Fibroblast of upper back skin (primary cell): Measurements from ENCODE around the gene ZNF546.
"Not testable (repeated sequence)": the region's sequence is repeated elsewhere in the genome, so short reads cannot be mapped to it uniquely, and the experiment has no call there.

ENCODE experiments used
- DNase-seq: peaks from one replicate; pipeline ENCODE4 v3.0.0-alpha.2; 2013

Gene ZNF546

GRCh38 chr19:39987167-39987566 is 9.7 kb upstream of the ZNF546 start:
- no peak for DNase-seq

DNA sequence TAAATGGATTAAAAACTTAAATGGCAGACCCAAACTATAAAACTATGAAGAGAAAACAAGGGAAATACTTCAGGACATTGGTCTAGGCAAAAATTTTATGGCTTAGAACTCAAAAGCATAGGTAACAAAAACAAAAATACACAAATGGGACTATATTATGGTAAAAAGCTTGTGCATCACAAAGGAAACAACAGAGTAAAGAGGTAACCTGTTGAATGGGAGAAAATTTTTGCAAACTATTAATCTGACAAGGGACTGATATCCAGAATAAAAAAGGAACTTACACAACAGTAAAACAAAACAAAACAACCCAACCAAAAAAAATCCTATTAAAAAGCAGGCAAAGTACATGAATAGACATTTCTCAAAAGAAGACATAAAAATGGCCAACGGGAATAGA is 9.3 kb upstream of the ZNF546 start:
- no peak for DNase-seq

- DNase-seq = no peak
Measured at GRCh38 chr19:39993605-39994004, 3.3 kb upstream of the ZNF546 start.

DNA sequence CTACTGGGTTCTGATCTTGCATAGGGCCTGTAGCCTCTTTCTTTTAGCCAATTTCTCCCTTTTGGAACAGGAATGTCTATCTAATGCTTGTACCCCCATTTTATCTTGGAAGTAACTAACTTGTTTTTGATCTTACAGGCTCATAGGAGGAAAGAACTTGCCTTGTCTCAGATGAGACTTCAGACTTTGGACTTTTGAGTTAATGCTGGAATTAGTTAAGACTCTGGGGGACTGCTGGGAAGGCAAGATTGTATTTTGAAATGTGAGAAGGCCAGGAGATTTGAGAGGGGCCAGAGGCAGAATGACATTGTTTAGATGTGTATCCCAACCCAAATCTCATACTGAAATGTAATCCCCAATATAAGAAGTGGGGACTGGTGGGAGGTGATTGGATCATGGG is 2.5 kb upstream of the ZNF546 start:
- DNase-seq = no peak

GRCh38 chr19:39995794-39996193 is 1.1 kb upstream of the ZNF546 start:
- no peak for DNase-seq

GRCh38 chr19:39996218-39996810 is 546 bp upstream of the ZNF546 start:
- DNase-seq = peak; percentile 54

DNA sequence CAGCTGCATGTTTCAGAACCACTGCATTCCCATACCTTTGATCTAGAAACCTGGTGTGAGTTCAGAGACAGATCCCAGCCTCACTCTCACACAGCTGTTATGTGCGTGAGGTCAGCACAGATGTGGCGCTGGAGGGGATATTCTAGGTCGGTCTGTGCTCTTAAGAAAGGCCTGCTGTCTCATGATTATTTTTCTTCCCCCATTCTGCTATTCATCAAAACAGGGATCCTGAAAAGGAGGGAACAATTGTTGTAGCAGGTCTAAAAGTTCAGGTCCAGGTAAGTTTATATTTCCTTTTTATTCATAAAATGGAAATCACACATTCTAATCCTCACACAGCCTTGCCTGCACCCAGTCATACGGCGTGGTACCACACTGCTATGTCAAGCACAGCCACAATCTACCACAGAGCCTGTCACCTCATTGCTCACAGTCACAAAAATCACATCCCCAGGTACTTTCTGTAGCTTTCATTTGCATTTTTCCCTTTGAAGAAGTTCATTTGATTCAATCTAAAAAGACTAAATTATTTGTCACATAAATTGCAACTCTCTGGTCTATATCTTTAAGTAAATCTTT is 867 bp downstream of the ZNF546 start:
- DNase-seq = no peak

GRCh38 chr19:39998501-39998900 is 1.6 kb downstream of the ZNF546 start:
- no peak for DNase-seq

GRCh38 chr19:40005691-40006272 is 8.9 kb downstream of the ZNF546 start:
- DNase-seq = no peak

DNA sequence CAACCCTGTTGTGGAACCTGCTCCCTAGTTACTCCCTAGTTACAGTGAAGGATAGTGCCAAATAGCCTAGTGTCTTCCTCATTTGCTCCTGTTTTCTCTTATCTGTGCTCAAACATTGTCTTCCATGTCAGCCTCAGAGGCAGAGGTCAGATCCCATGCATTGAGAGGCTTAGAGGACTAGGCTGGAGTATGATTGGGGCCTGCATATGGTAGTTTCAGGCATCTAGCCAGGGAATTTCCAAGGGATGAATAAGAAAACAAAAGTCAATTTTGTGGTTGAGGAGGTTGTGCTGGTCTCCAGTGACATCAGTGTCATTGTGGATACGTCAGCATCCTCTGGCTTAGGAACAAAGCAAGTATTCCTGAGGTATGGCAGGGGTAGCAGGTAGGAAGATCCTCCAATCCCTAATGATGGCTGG is 9.4 kb downstream of the ZNF546 start:
- DNase-seq = peak; percentile 75

DNA sequence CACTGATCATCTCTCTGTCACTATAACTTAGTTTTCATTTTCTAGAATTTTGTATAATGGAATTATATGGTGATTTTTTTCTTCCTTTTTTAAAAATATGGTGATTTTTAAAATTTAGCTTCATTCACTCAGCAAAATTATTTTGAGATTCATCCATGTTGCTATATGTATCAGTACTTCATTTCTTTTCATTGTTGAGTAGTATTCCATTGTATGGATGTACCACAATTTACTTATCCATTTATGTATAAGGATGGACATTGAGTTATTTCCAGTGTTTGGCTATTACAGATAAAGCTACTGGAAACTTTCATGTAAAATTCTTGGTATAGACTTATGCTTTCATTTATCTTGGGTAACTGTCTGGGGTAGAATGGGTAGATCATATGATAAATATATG is 12.8 kb downstream of the ZNF546 start:
- no peak for DNase-seq

GRCh38 chr19:40013991-40014390 is 17.1 kb downstream of the ZNF546 start:
- DNase-seq = no peak

DNA sequence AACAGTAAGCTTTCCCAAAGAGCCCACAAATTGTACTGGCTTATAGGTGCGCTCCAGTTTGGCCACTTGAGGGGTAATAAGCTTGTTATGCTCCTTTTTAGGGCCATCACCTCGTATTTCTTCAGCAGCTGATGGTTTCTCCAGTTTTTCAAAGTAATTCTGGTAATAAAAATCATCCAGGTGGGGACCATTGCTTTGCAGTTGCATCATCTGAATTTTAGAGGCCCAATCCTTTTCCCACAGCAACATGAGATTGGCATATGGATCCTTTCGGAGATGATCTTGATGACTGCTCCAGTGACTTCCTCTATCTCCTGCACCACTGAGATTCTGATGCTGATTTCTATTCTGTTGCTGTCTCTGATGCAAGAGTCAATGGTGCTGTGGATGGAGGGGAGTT is 27.1 kb downstream of the ZNF546 start:
- no peak for DNase-seq

GRCh38 chr19:40025938-40026596 is 29.2 kb downstream of the ZNF546 start:
- DNase-seq = no peak

GRCh38 chr19:40026597-40026970 is 29.7 kb downstream of the ZNF546 start:
- no peak for DNase-seq

GRCh38 chr19:40033989-40034560 is 37.2 kb downstream of the ZNF546 start:
- no peak for DNase-seq

DNA sequence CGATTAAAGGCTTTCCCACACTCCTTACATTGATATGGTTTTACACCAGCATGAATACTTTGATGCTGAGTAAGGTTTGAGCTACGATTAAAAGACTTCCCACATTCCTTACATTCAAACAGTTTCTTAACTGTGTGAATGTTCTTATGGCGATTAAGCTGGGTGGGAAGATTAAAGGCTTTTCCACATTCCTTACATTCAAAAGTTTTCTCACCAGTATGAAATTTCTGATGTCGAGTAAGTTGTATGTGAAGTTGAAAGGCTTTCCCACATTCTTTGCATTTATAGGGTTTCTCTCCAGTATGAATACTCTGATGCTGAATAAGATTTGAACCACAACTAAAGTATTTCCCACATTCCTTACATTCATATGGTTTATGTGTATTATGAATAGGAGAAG is 39.1 kb downstream of the ZNF546 start:
- DNase-seq = peak; percentile 3

GRCh38 chr19:40038047-40038446 is 41.2 kb downstream of the ZNF546 start:
- DNase-seq = not testable (repeated sequence)

DNA sequence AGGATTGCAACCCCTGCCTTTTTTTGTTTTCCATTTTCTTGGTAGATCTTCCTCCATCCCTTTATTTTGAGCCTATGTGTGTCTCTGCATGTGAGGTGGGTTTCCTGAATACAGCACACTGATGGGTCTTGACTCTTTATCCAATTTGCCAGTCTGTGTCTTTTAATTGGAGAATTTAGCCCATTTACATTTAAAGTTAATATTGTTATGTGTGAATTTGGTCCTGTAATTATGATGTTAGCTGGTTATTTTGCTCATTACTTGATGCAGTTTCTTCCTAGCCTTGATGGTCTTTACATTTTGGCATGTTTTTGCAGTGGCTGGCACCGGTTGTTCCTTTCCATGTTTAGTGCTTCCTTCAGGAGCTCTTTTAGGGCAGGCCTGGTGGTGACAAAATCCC is 44.9 kb downstream of the ZNF546 start:
- not testable (repeated sequence) for DNase-seq

DNA sequence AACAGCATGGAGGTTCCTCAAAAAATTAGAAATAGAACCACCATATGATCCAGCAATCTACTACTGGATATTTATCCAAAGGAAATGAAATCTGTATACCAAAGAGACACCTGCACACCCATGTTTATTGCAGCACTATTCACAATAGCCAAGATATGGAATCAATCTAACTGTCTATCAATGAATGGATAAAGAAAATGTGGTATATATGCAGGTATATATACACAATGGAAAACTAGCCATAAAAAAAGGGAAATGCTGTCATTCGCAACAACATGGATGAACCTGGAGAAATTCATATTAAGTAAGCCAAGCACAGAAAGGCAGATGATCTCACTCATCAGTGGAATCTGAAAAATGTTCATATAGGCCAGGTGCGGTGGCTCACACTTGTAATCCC is 56.6 kb downstream of the ZNF546 start:
- DNase-seq = no peak

GRCh38 chr19:40054632-40055031 is 57.8 kb downstream of the ZNF546 start:
- no peak for DNase-seq

- DNase-seq = no peak
Measured at GRCh38 chr19:40055049-40055448, 58.2 kb downstream of the ZNF546 start.

- DNase-seq = peak; percentile 59
Measured at GRCh38 chr19:40055832-40056504, 59.1 kb downstream of the ZNF546 start, which contains the start of gene ZNF780B. Gene ZNF780B (minus strand): TSS chr19:40056231. CDS start chr19:40050332, 5,899 bp downstream.
